ENCODE measurements around the gene MAP1LC3B2.

DNA sequence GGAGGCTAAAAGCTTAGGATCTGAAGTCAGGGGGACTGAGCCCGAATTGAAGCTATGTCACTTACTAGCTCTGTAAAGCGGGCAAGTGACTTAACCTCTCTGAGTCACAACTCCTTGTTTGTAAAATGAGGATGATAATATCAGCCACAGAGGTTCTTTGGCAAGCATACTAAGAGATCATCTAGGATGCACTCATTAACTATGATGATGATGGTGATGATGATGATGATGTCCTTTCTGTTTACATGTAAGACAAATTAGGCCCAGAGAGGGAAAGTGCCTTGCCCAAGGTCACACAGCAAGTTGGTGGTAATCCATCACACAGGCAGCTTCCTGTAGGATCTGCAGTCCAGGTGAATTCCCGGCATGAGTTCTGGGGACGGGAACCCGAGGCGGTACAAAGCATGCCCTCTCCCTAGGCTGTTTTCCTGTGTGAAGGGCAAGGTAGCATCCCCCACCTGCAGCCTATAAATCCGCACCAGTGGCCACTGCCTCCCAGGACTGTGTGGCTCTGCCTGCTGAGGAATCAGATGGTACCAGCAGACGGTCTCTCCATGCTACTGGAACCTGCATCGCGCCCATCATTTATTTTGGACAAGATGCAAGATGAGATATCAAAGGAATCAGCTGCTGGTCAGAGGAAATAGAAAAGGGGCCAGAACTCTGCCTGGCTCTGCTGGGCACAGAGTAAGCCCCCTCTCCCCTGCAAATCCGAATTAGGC lies 55.2 kb downstream of the MAP1LC3B2 start:
- TF ChIP-seq KDM5A (IDR thresholded peaks at IDR 0.05; ENCODE audit: low read length), result no peak
- no peak for TF ChIP-seq TBP (IDR thresholded peaks at IDR 0.05; ENCODE audit: low read depth, low read length)
- no peak for TF ChIP-seq ZNF274 (IDR thresholded peaks at IDR 0.05; ENCODE audit: borderline replicate concordance, extremely low read depth, low read length)
- TF ChIP-seq, protein P1, sequence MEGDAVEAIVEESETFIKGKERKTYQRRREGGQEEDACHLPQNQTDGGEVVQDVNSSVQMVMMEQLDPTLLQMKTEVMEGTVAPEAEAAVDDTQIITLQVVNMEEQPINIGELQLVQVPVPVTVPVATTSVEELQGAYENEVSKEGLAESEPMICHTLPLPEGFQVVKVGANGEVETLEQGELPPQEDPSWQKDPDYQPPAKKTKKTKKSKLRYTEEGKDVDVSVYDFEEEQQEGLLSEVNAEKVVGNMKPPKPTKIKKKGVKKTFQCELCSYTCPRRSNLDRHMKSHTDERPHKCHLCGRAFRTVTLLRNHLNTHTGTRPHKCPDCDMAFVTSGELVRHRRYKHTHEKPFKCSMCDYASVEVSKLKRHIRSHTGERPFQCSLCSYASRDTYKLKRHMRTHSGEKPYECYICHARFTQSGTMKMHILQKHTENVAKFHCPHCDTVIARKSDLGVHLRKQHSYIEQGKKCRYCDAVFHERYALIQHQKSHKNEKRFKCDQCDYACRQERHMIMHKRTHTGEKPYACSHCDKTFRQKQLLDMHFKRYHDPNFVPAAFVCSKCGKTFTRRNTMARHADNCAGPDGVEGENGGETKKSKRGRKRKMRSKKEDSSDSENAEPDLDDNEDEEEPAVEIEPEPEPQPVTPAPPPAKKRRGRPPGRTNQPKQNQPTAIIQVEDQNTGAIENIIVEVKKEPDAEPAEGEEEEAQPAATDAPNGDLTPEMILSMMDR (IDR thresholded peaks at IDR 0.05; ENCODE audit: control extremely low read depth in 1 of 3, insufficient read depth in 1 of 3, low read depth in 1 of 3, low read length in 3 of 3), result no peak
- TF ChIP-seq USF2 (IDR thresholded peaks at IDR 0.05; ENCODE audit: low read length), result no peak
- TF ChIP-seq RFX5 (IDR thresholded peaks at IDR 0.05; ENCODE audit: borderline replicate concordance, low read depth, low read length), result no peak
- TF ChIP-seq CREB1 (IDR thresholded peaks at IDR 0.05), result no peak

Measured in H1 (cell line).